Measurements from ENCODE around the gene MRPS9. TPM values are rescaled to one million over a fixed set of nuclear protein-coding genes. Genes with fewer than 3 reads are reported as not detected.

The MRPS9 gene
- polyA plus RNA-seq, 2 donors = 17.8 to 25.0 TPM

- H3K27me3 ChIP-seq (ENCODE audit: control insufficient read depth in 1 of 2, insufficient read depth in 2 of 2, low read length in 2 of 2) = no peaks in the 10 kb centered on the region
- no peak overlapping the region for H3K4me3 ChIP-seq (ENCODE audit: low read depth in 1 of 2, low read length in 2 of 2)
- no peaks in the 10 kb centered on the region for H3K36me3 ChIP-seq (ENCODE audit: control insufficient read depth in 2 of 2, insufficient read depth in 2 of 2, low read length in 1 of 2)
- 69 to 73% methylated on average over 4 of the region's 4 CpGs for WGBS, 2 donors
- no peak overlapping the region for H3K27ac ChIP-seq (ENCODE audit: low read depth in 2 of 2, low read length in 1 of 2)
- no peaks in the 10 kb centered on the region for H3K4me1 ChIP-seq (ENCODE audit: control insufficient read depth in 2 of 2, insufficient read depth in 2 of 2, low read length in 1 of 2)
- H3K9me3 ChIP-seq (ENCODE audit: control insufficient read depth in 2 of 2, insufficient read depth in 1 of 2, low read depth in 1 of 2, low read length in 1 of 2) = no peaks in the 10 kb centered on the region
These were observed 75.9 kb downstream of the MRPS9 start for GRCh38 chr2:105113616-105114291.

DNA sequence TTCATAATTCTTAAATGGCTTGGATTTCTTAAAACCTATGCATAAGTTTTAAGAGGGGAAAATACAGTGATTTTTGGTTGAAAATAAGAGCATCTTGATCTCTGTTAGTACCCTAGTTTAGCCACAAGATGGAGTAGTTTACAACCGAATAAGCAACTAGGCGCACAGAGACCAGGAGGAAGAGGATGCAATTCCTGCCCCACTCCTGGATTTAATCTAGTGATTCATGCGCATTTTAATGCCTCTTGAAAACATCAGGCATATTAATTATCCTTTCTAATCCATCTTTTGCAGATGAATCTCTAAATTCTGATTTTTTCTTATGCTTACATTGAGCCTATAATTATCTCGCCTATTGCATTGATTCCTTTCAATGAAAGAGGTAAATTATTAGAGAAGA is 76.7 kb downstream of the MRPS9 start:
- WGBS, 2 donors = 24% methylated on average over 4 of the region's 4 CpGs
- H3K36me3 ChIP-seq (ENCODE audit: control insufficient read depth in 2 of 2, insufficient read depth in 2 of 2, low read length in 1 of 2) = no peaks in the 10 kb centered on the region
- H3K4me3 ChIP-seq (ENCODE audit: low read depth in 1 of 2, low read length in 2 of 2) = no peak overlapping the region
- H3K27ac ChIP-seq (ENCODE audit: low read depth in 2 of 2, low read length in 1 of 2) = no peak overlapping the region
- no peaks in the 10 kb centered on the region for H3K4me1 ChIP-seq (ENCODE audit: control insufficient read depth in 2 of 2, insufficient read depth in 2 of 2, low read length in 1 of 2)
- no peaks in the 10 kb centered on the region for H3K27me3 ChIP-seq (ENCODE audit: control insufficient read depth in 1 of 2, insufficient read depth in 2 of 2, low read length in 2 of 2)
- no peaks in the 10 kb centered on the region for H3K9me3 ChIP-seq (ENCODE audit: control insufficient read depth in 2 of 2, insufficient read depth in 1 of 2, low read depth in 1 of 2, low read length in 1 of 2)

DNA sequence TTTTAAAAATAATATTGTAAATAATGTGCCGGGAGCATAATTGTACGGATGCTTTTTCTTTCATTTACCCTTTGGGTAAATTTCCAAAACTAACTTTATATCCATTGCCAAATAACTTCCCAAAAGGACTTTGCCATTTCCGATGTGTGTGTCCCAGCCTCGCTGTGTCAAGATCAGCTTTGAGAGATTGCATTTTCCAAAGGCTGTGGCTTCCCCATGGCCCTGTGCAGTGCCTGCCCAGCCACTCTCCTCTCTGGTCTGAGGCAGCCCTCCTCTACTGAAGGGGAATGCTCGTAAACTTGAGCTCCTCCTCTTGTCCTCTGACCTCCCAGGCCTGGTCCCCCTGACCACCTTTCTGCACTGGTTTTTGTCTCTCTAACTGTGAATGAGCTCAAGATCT is 78.5 kb downstream of the MRPS9 start:
- Histone ChIP-seq H3K4me3 (ENCODE audit: low read depth in 1 of 2, low read length in 2 of 2) (no peak overlapping the region), H3K9me3 (ENCODE audit: control insufficient read depth in 2 of 2, insufficient read depth in 1 of 2, low read depth in 1 of 2, low read length in 1 of 2) (no peaks in the 10 kb centered on the region), H3K27ac (ENCODE audit: low read depth in 2 of 2, low read length in 1 of 2) (no peak overlapping the region), H3K4me1 (ENCODE audit: control insufficient read depth in 2 of 2, insufficient read depth in 2 of 2, low read length in 1 of 2) (no peaks in the 10 kb centered on the region), H3K27me3 (ENCODE audit: control insufficient read depth in 1 of 2, insufficient read depth in 2 of 2, low read length in 2 of 2) (no peaks in the 10 kb centered on the region), H3K36me3 (ENCODE audit: control insufficient read depth in 2 of 2, insufficient read depth in 2 of 2, low read length in 1 of 2) (no peaks in the 10 kb centered on the region)
- 86 to 88% methylated on average over 5 of the region's 5 CpGs for WGBS, 2 donors

GRCh38 chr2:105117565-105117964 is 79.7 kb downstream of the MRPS9 start:
- 67 to 74% methylated on average over 6 of the region's 6 CpGs for WGBS, 2 donors
- Histone ChIP-seq H3K9me3 (ENCODE audit: control insufficient read depth in 2 of 2, insufficient read depth in 1 of 2, low read depth in 1 of 2, low read length in 1 of 2) (no peaks in the 10 kb centered on the region), H3K4me3 (ENCODE audit: low read depth in 1 of 2, low read length in 2 of 2) (no peak overlapping the region), H3K27me3 (ENCODE audit: control insufficient read depth in 1 of 2, insufficient read depth in 2 of 2, low read length in 2 of 2) (no peaks in the 10 kb centered on the region), H3K36me3 (ENCODE audit: control insufficient read depth in 2 of 2, insufficient read depth in 2 of 2, low read length in 1 of 2) (no peaks in the 10 kb centered on the region), H3K27ac (ENCODE audit: low read depth in 2 of 2, low read length in 1 of 2) (no peak overlapping the region), H3K4me1 (ENCODE audit: control insufficient read depth in 2 of 2, insufficient read depth in 2 of 2, low read length in 1 of 2) (no peaks in the 10 kb centered on the region)

- Histone ChIP-seq H3K4me1 (ENCODE audit: control insufficient read depth in 2 of 2, insufficient read depth in 2 of 2, low read length in 1 of 2) (no peaks in the 10 kb centered on the region), H3K4me3 (ENCODE audit: low read depth in 1 of 2, low read length in 2 of 2) (no peak overlapping the region), H3K27ac (ENCODE audit: low read depth in 2 of 2, low read length in 1 of 2) (no peak overlapping the region), H3K27me3 (ENCODE audit: control insufficient read depth in 1 of 2, insufficient read depth in 2 of 2, low read length in 2 of 2) (no peaks in the 10 kb centered on the region), H3K9me3 (ENCODE audit: control insufficient read depth in 2 of 2, insufficient read depth in 1 of 2, low read depth in 1 of 2, low read length in 1 of 2) (no peaks in the 10 kb centered on the region), H3K36me3 (ENCODE audit: control insufficient read depth in 2 of 2, insufficient read depth in 2 of 2, low read length in 1 of 2) (no peaks in the 10 kb centered on the region)
- 57 to 59% methylated on average over 23 of the region's 23 CpGs for WGBS, 2 donors
These were observed 81.1 kb downstream of the MRPS9 start for GRCh38 chr2:105118960-105119359.

GRCh38 chr2:105121434-105121833 is 83.6 kb downstream of the MRPS9 start:
- H3K4me1 ChIP-seq (ENCODE audit: control insufficient read depth in 2 of 2, insufficient read depth in 2 of 2, low read length in 1 of 2) = no peaks in the 10 kb centered on the region
- no peaks in the 10 kb centered on the region for H3K9me3 ChIP-seq (ENCODE audit: control insufficient read depth in 2 of 2, insufficient read depth in 1 of 2, low read depth in 1 of 2, low read length in 1 of 2)
- 76 to 81% methylated on average over 8 of the region's 8 CpGs for WGBS, 2 donors
- H3K4me3 ChIP-seq (ENCODE audit: low read depth in 1 of 2, low read length in 2 of 2) = no peak overlapping the region
- no peaks in the 10 kb centered on the region for H3K27me3 ChIP-seq (ENCODE audit: control insufficient read depth in 1 of 2, insufficient read depth in 2 of 2, low read length in 2 of 2)
- H3K27ac ChIP-seq (ENCODE audit: low read depth in 2 of 2, low read length in 1 of 2) = no peak overlapping the region
- no peaks in the 10 kb centered on the region for H3K36me3 ChIP-seq (ENCODE audit: control insufficient read depth in 2 of 2, insufficient read depth in 2 of 2, low read length in 1 of 2)

GRCh38 chr2:105125428-105125827 is 87.6 kb downstream of the MRPS9 start:
- Histone ChIP-seq H3K4me1 (ENCODE audit: control insufficient read depth in 2 of 2, insufficient read depth in 2 of 2, low read length in 1 of 2) (no peaks in the 10 kb centered on the region), H3K36me3 (ENCODE audit: control insufficient read depth in 2 of 2, insufficient read depth in 2 of 2, low read length in 1 of 2) (no peaks in the 10 kb centered on the region), H3K27me3 (ENCODE audit: control insufficient read depth in 1 of 2, insufficient read depth in 2 of 2, low read length in 2 of 2) (no peaks in the 10 kb centered on the region), H3K4me3 (ENCODE audit: low read depth in 1 of 2, low read length in 2 of 2) (no peak overlapping the region), H3K9me3 (ENCODE audit: control insufficient read depth in 2 of 2, insufficient read depth in 1 of 2, low read depth in 1 of 2, low read length in 1 of 2) (no peaks in the 10 kb centered on the region), H3K27ac (ENCODE audit: low read depth in 2 of 2, low read length in 1 of 2) (no peak overlapping the region)
- WGBS, 2 donors = 50 to 65% methylated on average over 4 of the region's 4 CpGs

DNA sequence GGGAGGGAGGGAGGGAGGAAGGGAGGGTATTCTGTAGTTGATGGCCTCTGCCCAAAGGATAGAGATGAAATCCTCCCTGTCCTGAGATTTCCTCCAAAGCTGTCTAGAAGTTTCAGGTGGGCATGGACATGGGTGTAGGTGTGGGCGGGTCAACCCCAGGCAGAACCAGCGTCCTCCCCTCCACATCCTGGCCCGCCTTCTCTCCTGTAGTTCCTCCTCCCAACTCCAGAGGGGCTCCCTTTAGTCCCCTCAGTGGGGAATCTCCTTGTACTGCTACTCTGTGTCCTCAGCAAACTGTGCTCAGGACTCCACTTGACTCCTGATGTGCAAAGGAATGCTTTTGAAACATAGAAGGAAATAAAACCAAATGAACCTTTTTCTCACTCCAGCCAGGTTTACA is 88.1 kb downstream of the MRPS9 start:
- Histone ChIP-seq H3K4me3 (ENCODE audit: low read depth in 1 of 2, low read length in 2 of 2) (no peak overlapping the region), H3K9me3 (ENCODE audit: control insufficient read depth in 2 of 2, insufficient read depth in 1 of 2, low read depth in 1 of 2, low read length in 1 of 2) (no peaks in the 10 kb centered on the region), H3K27ac (ENCODE audit: low read depth in 2 of 2, low read length in 1 of 2) (no peak overlapping the region), H3K36me3 (ENCODE audit: control insufficient read depth in 2 of 2, insufficient read depth in 2 of 2, low read length in 1 of 2) (no peaks in the 10 kb centered on the region), H3K4me1 (ENCODE audit: control insufficient read depth in 2 of 2, insufficient read depth in 2 of 2, low read length in 1 of 2) (no peaks in the 10 kb centered on the region), H3K27me3 (ENCODE audit: control insufficient read depth in 1 of 2, insufficient read depth in 2 of 2, low read length in 2 of 2) (no peaks in the 10 kb centered on the region)
- WGBS, 2 donors = 64 to 65% methylated on average over 3 of the region's 3 CpGs

DNA sequence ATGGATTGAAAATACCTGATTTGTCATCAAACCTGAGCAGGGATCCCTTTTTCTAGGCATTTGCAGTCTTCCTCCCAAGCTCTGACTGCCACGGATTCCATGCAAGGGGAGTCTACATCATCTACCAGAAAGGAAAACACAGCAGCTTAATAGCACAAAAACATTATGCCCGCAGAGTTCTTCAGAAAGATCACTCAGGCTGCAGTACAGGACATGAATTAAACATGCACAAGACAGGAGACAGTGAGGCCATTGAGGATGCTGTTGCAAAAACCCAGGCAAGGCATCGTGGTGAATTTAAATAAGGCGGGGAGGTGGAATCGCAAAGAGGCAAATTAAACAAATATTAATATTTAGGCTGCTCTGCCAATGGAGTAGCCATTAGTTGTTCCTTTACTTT is 88.5 kb downstream of the MRPS9 start:
- Histone ChIP-seq H3K36me3 (ENCODE audit: control insufficient read depth in 2 of 2, insufficient read depth in 2 of 2, low read length in 1 of 2) (no peaks in the 10 kb centered on the region), H3K4me3 (ENCODE audit: low read depth in 1 of 2, low read length in 2 of 2) (no peak overlapping the region), H3K4me1 (ENCODE audit: control insufficient read depth in 2 of 2, insufficient read depth in 2 of 2, low read length in 1 of 2) (no peaks in the 10 kb centered on the region), H3K27ac (ENCODE audit: low read depth in 2 of 2, low read length in 1 of 2) (no peak overlapping the region), H3K9me3 (ENCODE audit: control insufficient read depth in 2 of 2, insufficient read depth in 1 of 2, low read depth in 1 of 2, low read length in 1 of 2) (no peaks in the 10 kb centered on the region), H3K27me3 (ENCODE audit: control insufficient read depth in 1 of 2, insufficient read depth in 2 of 2, low read length in 2 of 2) (no peaks in the 10 kb centered on the region)
- 87 to 92% methylated on average over 5 of the region's 5 CpGs for WGBS, 2 donors

GRCh38 chr2:105127289-105127915 is 89.5 kb downstream of the MRPS9 start:
- H3K36me3 ChIP-seq (ENCODE audit: control insufficient read depth in 2 of 2, insufficient read depth in 2 of 2, low read length in 1 of 2) = no peaks in the 10 kb centered on the region
- H3K9me3 ChIP-seq (ENCODE audit: control insufficient read depth in 2 of 2, insufficient read depth in 1 of 2, low read depth in 1 of 2, low read length in 1 of 2) = no peaks in the 10 kb centered on the region
- 91 to 93% methylated on average over 15 of the region's 15 CpGs for WGBS, 2 donors
- H3K27me3 ChIP-seq (ENCODE audit: control insufficient read depth in 1 of 2, insufficient read depth in 2 of 2, low read length in 2 of 2) = no peaks in the 10 kb centered on the region
- H3K4me3 ChIP-seq (ENCODE audit: low read depth in 1 of 2, low read length in 2 of 2) = no peak overlapping the region
- no peak overlapping the region for H3K27ac ChIP-seq (ENCODE audit: low read depth in 2 of 2, low read length in 1 of 2)
- no peaks in the 10 kb centered on the region for H3K4me1 ChIP-seq (ENCODE audit: control insufficient read depth in 2 of 2, insufficient read depth in 2 of 2, low read length in 1 of 2)

Measured in esophagus (tissue), 2 donors.